Stimulated activated CD8-positive, alpha-beta memory T cell treated with anti-CD3 and anti-CD28 coated beads, Interleukin-12 subunit alpha, Interleukin-12 subunit beta, amount 100 ng/mL, for 1 hour (primary cell): ENCODE results near the gene NRP1.
"Not testable (repeated sequence)": the region's sequence is repeated elsewhere in the genome, so short reads cannot be mapped to it uniquely, and the experiment has no call there.

Experiments
- DNase-seq: peaks from one replicate; pipeline ENCODE4 v3.0.0-alpha.2; 2020; ENCODE audit warnings: low read depth

The NRP1 gene

GRCh38 chr10:33150146-33150545 is 184.3 kb downstream of the NRP1 start:
- DNase-seq: no peak

- DNase-seq: no peak
Observed at GRCh38 chr10:33147013-33147310, 187.5 kb downstream of the NRP1 start.

GRCh38 chr10:33146189-33147012 is 188.1 kb downstream of the NRP1 start:
- no peak for DNase-seq

- no peak for DNase-seq
Observed at GRCh38 chr10:33145451-33146188, 188.8 kb downstream of the NRP1 start.

- no peak for DNase-seq
Observed at GRCh38 chr10:33143160-33143728, 191.2 kb downstream of the NRP1 start.

- DNase-seq: no peak
Observed at GRCh38 chr10:33142295-33142694, 192.2 kb downstream of the NRP1 start.

GRCh38 chr10:33141251-33141650 is 193.2 kb downstream of the NRP1 start:
- DNase-seq: no peak

- peak; percentile 51 for DNase-seq
Observed at GRCh38 chr10:33139181-33139646, 195.3 kb downstream of the NRP1 start.

- DNase-seq: not testable (repeated sequence)
Observed at GRCh38 chr10:33138686-33139085, 195.8 kb downstream of the NRP1 start.

GRCh38 chr10:33137356-33138005 is 197.0 kb downstream of the NRP1 start:
- DNase-seq: no peak

GRCh38 chr10:33136781-33137180 is 197.7 kb downstream of the NRP1 start:
- DNase-seq: no peak

GRCh38 chr10:33136271-33136670 is 198.2 kb downstream of the NRP1 start:
- no peak for DNase-seq

- peak; percentile 66 for DNase-seq
Observed at GRCh38 chr10:33134011-33134751, 200.3 kb downstream of the NRP1 start.

- DNase-seq: no peak
Observed at GRCh38 chr10:33133557-33133956, 200.9 kb downstream of the NRP1 start.

GRCh38 chr10:33132626-33133025 is 201.8 kb downstream of the NRP1 start:
- DNase-seq: no peak

- no peak for DNase-seq
Observed at GRCh38 chr10:33129996-33130386, 204.5 kb downstream of the NRP1 start.

- DNase-seq: no peak
Observed at GRCh38 chr10:33129141-33129995, 205.1 kb downstream of the NRP1 start.

- no peak for DNase-seq
Observed at GRCh38 chr10:33127622-33128021, 206.8 kb downstream of the NRP1 start.
